Jurkat, Clone E6-1 (cell line): ENCODE results near the gene DLGAP1.

Source experiments
- DNase-seq: peaks from one replicate; pipeline ENCODE4 v3.0.0-alpha.2; 2011; ENCODE audit warnings: low read depth, low spot score
- H3K4me3 ChIP-seq: 2 replicates; pipeline ENCODE4 v1.5.1; 2011; ENCODE audit warnings: mild to moderate bottlenecking, low read length, control low read depth, moderate library complexity

Gene DLGAP1

GRCh38 chr18:3984163-3984757 lies 470.8 kb downstream of the DLGAP1 start:
- H3K4me3 ChIP-seq, result no peak overlapping the region
- no peak for DNase-seq

DNA sequence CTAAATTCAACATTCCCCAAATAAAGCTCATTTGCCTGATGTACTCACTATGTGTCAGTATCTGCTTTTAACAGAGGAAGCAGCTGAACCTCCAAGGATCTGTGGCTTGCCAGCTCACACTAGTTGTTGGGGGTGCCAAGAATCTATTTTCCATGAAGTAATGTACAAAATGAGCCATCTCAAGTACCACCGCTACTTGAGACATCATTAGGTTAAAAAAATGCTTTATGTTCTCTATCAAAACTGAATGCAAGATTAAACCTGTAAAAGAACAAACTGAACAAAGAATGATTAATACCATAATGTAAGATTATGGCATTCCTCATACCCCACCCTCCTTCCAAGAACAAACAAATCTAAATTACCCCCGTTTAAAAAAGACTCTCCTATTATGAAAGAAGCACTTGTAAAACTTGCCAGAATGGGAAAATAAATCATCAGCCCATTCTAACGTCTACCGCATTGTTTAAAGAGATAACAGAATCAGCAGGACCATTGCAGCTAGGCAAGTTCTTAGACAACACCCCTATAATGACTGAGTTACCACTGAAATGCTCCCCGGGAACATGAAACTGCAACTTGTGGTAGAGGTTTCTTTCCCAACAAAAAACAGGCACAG lies 471.6 kb downstream of the DLGAP1 start:
- H3K4me3 ChIP-seq, result no peak overlapping the region
- DNase-seq, result no peak

DNA sequence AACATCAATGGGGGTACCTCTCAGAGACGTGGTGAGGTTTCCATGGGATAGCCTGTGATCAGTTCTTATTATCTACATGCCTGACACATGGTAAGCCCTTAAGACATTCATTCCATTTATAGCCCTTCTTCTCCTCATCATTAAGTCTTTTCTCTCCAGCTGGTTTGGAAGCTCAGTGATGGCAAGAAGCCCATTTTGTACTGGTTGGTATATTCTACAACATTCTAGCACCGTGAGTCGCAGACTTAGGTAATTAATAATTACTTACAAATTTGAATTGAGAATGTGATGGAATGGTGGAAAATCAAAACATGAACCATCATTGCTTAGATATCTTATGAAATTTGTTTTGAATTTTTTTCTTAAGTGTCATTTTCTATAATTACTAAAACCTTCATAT lies 472.6 kb downstream of the DLGAP1 start:
- no peak for DNase-seq

DNA sequence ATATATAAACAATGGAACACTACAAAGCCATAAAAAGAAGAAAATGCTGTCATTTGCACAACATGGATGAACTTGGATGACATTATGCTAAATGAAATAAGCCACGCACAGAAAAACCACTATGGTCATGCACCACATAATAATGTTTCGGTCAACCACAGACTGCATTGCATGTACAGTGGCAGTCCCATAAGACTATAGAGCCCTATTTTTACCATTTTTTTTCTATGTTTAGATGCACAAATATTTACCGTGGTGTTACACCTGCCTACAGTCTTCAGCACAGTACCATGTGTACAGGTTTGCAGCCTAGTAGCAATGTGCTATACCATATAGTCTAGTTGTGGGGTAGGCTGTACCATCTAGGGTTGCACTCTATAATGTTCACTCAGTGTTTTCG lies 476.1 kb downstream of the DLGAP1 start:
- DNase-seq, result no peak

More for the DNA sequence above, 472.6 kb downstream of the DLGAP1 start:
- H3K4me3 ChIP-seq, result no peak overlapping the region

GRCh38 chr18:3973191-3973850 lies 481.8 kb downstream of the DLGAP1 start:
- no peak for DNase-seq
- H3K4me3 ChIP-seq, result no peak overlapping the region

More for the DNA sequence above, 476.1 kb downstream of the DLGAP1 start:
- no peak overlapping the region for H3K4me3 ChIP-seq

GRCh38 chr18:3972291-3972930 lies 482.7 kb downstream of the DLGAP1 start:
- H3K4me3 ChIP-seq, result no peak overlapping the region
- no peak for DNase-seq

- no peak for DNase-seq
- H3K4me3 ChIP-seq, result no peak overlapping the region
Observed at GRCh38 chr18:3970929-3971328, 484.2 kb downstream of the DLGAP1 start.

- no peak for DNase-seq
- H3K4me3 ChIP-seq, result no peak overlapping the region
Observed at GRCh38 chr18:3967359-3968180, 487.5 kb downstream of the DLGAP1 start.

DNA sequence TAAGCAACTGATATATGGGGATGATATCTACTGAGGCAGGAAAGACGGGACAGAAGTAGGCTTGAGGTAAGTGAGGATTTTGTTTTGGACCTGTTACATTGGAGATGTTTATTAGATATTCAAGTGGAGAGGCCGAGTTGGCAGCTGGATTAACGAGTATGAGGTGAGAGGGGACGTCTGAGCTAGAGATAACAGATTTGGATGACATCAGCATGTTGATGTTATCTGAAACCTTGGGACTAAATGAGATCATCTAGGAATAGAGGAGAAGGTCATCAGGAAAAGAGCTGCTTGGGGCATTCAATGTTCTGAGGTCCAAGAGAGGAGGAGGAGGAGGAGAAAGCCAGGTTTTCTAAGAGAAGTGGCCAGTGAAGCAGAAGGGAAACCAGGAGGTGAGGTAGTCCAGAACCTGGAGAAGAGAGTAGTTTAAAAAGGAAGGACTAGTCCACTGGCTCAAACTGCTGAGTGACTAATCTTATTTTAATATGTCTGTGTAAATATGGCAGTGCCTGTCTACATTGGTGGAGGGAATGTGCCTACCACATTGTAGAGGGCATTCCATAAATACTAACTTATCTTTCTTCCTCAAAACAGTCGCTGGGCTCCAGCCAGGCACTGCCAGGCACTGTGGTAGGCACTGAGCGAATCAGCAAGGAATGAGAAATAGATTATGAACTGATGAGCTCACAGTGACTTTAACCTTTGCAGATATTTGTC lies 488.3 kb downstream of the DLGAP1 start:
- H3K4me3 ChIP-seq, result no peak overlapping the region
- no peak for DNase-seq

- H3K4me3 ChIP-seq, result no peak overlapping the region
- no peak for DNase-seq
Observed at GRCh38 chr18:3966246-3966641, 488.9 kb downstream of the DLGAP1 start.

DNA sequence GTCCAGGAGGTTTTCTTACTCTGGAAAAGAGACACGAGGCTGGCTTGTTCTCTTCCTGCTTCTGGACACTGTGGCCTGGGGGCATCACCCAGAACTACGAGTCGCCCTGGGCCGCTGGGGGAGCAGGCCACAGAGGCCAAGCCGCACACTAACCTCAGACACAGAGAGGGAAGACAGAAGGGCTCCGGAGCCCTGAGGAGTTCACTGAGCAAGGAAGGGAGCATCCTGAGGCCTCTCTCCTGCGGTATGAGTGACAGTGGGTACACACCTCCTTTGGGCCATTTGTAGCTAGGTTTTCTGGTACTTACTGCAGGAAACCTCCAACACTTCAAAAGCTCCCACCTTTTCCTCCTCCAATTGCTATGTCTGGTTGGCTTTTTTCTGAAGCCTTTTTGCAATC lies 494.1 kb downstream of the DLGAP1 start:
- H3K4me3 ChIP-seq, result no peak overlapping the region
- no peak for DNase-seq

DNA sequence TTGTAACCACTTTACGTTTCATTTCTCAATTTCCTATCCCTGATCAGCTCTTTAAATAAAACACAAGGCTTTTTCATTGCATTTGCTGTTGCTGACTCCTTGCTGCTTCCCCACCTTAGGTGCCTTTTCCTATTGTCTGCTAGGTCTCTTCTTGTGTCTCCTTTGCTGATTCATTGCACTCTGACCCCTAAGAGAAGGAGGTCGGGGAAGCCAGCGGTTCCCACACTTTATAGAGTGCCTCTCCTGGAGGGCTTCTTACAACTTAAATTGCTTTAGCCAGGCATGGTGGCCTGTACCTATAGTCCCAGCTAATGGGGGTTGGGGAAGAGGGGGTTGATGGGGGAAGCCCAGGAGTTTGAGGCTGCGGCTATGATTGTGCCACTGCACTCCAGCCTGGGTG lies 495.0 kb downstream of the DLGAP1 start:
- no peak overlapping the region for H3K4me3 ChIP-seq
- DNase-seq, result no peak

DNA sequence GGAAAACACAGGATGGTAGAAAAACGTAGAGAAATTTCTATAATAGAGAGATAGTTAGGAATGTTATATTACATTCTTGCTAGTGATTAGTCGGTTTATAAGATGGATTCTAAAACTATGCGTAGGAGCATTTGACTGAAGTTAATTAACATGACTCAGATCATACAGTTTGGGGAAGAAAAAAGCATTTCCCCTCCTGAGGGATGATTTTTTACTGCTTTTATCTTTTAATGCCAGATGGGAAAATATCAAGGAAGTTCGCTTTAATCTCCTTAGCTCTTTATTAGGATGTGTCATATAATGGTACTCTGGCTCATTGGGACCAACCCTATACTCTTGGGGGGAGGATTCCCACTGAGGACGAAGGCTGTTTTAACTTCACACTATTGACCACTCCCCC lies 503.1 kb downstream of the DLGAP1 start:
- DNase-seq, result no peak

DNA sequence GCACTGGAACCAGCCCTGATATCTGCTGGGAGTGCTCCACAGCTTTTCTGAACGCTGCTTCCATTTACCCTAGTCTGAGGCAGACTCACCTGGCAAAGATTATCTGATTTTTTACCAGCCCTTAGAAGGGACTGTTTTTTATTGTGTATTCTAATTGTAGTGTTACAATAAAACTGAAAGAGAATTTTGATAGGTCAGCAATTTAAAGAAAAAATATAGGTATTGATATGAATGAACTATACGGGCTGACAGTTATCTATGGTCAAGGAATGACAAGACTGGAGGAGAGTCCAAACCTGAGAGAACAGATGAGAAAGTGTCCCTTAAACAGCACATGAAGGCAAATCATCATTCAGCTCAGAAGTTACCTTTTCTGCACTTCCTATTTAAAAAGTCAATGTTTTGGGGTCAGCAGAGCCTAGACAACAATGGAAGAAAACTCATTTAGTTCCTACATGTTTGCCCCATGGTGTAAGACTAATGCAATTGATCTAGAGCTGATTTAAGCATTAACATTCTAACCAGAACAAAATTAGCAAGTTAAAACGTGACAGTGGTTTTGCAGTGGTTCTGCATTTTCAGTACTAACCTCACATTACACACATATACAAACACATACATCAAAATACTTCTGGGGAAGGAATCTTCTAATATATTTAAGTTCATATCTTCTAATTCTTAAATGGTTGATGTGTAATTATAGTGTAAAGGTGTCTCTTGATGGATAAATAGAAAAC lies 504.3 kb downstream of the DLGAP1 start:
- no peak for DNase-seq

More for the DNA sequence above, 503.1 kb downstream of the DLGAP1 start:
- H3K4me3 ChIP-seq, result no peak overlapping the region

DNA sequence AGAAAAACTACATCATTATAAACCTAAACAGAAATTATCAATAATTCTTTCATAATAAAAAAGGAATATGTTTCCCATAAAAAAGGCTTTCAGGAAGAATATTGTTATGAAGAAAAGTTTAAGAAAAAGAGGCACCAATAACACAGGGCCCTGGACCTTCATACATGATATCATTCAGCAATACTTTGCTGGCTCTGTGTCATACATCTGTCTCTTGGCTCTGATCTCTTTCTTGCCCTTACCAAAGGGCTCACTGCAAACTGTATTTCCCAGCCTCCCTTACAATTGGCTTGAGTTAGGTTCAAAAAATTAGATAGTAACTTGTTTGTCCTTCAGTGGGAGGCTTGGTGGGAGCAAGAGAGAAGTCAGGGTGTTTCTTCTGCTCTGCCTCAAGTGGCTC lies 506.1 kb downstream of the DLGAP1 start:
- DNase-seq, result no peak
- no peak overlapping the region for H3K4me3 ChIP-seq

More for the DNA sequence above, 504.3 kb downstream of the DLGAP1 start:
- H3K4me3 ChIP-seq, result no peak overlapping the region

- DNase-seq, result no peak
- no peak overlapping the region for H3K4me3 ChIP-seq
Observed at GRCh38 chr18:3947383-3947782, 507.7 kb downstream of the DLGAP1 start.

DNA sequence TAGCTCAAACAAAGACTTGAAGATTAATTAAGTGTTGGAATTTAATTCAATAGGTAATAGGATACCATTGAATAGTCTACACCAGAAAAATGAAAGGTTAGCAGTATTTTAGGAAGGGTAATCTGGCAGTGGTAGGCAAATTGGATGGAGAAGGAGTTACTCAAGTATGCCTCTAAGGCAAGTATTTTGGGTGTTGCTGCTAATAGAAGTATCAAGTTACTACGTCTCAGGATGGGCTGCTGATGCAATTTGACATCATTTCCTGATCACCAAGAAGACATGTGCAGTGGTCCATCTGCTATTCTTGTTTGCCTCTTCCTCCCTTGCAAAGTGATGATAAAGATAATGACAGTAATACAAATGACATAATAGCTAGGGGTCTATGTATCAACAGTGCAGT lies 519.8 kb downstream of the DLGAP1 start:
- no peak overlapping the region for H3K4me3 ChIP-seq
- no peak for DNase-seq

- DNase-seq, result no peak
- H3K4me3 ChIP-seq, result no peak overlapping the region
Observed at GRCh38 chr18:3932276-3932675, 522.8 kb downstream of the DLGAP1 start.
